ENCODE measurements around the gene PSMD11.

PSMD11 gene

GRCh38 chr17:32470405-32471167, 26.3 kb downstream of the PSMD11 start:
- no peak for DNase-seq

DNA sequence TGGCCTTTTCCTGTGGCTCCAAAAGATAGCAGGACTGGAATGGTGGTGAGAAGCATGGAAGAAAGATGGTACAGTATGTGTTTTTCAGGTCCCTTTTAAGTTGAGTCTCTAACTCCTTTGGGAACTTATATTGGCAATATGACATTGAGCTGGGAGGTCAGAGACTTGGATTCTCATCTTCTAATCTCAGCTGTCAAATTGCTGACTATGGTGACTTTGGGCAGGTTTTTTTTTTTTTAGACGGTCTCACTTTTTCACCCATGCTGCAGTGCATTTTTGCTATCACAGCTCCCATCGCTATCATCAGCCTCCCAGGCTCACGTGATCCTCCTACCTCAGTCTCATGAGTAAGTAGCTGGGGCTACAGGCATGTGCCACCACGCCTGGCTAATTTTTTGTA, 27.3 kb downstream of the PSMD11 start:
- no peak for DNase-seq

DNA sequence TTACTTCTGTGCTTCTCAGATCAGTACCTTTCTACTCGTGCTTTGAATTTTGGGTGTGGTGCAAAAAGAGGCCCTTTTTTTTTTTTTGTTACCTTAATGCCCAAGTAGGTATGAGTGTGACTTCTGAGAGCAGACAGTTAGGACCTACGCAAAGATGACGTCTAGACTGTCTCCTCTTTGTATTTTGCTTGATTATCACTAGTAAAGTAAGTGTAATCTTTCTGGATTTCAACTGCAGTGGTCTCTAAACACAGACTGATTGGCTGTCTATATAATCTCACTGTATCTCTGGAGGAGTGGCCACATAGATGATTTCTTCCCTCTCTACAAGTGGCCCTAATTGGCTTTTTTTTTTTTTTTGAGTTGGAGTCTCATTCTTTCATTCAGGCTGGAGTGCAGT, 30.9 kb downstream of the PSMD11 start:
- no peak for DNase-seq

- no peak for DNase-seq
Measured at GRCh38 chr17:32477220-32477619, 32.9 kb downstream of the PSMD11 start.

- DNase-seq, result no peak
Measured at GRCh38 chr17:32479074-32479617, 34.8 kb downstream of the PSMD11 start.

GRCh38 chr17:32481193-32481592, 36.9 kb downstream of the PSMD11 start:
- no peak for DNase-seq

GRCh38 chr17:32482568-32483320, 38.4 kb downstream of the PSMD11 start:
- DNase-seq, result no peak

DNA sequence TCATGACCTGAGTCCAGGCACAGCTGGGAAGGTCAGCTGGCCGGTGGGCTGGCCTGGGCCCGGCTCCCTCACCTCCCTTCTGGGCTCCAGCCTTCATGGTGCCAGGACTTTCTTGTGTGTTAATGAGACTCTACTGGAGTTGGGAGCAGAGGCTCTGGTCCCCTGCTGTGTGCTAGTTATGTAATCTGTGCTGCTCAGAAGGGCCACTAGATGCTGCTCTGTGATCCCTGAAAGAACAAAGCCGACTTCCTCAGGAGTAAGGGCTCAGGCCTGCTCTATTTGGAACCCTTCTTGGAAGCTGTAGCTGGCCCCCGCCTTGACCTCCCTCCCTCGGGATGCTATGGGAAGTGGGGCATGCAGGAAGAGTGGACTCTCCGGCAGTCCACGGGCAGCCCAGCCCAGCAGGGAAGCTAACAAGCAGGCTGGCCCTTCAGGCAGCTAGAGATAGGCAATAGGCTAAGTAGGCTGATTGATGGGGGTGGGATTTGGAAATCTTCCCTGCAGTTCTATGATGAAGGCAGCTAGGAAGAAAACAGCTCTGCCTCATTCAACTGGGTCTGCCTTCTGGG, 39.2 kb downstream of the PSMD11 start:
- peak; percentile 33 to 53 for DNase-seq

- DNase-seq, result no peak
Measured at GRCh38 chr17:32484041-32484461, 39.7 kb downstream of the PSMD11 start.

- DNase-seq, result no peak
Measured at GRCh38 chr17:32484628-32485027, 40.3 kb downstream of the PSMD11 start.

DNA sequence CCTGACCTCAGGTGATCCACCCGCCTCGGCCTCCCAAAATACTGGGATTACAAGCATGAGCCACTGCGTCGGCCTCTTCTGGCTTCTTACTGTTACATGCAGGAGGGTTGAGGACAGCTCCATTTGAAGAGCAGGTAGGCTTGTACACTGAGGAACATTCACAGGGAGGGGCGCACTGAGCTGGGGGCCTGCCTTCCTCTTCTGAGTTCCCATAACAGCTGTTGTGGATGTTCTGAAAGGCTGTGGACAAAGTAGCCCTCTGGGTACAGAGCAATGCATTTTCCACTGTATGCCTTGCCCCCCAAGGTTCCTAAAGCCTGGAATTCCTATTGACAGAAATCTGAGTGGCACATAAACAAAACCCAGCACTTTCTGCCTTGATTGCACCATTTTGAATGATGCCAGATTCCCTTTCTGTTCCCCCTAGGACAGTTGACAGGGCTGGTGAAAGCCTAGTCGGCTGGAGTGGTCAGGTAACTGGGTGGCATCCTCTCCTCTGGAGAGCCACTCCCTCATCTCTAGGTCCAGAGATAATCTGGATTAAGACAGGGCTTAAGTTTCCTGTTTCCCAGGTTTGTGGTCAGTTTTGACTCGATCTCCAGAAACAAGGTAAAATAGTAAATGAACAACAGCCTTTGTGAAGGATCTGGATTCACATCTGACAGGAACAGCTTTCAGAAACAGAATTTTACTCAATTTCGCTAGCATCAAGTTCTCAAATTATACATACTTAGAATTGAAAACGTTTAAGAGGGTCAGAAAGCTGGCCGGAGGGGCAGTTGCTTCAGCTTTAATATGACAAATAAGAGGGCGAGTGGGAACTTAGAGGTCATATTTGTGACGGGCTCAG, 41.2 kb downstream of the PSMD11 start:
- DNase-seq, result no peak

DNA sequence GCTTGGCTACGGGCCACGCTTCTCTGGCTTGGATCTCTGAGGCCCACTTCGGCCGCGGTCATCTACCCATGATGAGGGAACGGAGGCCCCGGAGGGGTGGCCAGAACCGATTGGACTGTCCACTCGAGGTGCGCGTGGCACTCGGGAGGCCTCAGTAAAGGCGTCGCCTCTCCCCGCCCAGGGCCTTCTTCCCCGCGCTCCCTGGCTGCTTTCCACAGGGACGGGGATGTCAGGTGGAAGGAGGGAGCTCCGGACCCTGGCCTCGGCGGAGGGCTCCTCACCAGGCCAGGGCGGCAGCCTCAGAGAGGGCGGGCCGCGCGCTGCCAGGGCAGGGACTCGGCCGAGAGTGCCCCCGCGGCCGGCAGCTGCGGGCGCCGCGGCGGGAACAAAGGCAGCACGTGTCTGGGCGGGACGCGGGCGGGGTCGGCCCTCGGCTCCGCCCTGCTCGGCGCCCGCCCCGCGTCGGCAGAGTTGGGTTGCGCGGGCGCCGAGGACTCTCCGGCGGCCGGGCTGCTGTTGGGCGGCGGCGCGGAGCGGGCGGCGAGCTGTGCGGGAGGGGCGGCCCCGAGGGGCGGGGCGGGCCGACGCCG, 41.9 kb downstream of the PSMD11 start:
- DNase-seq, result peak; percentile 78 to 84

DNA sequence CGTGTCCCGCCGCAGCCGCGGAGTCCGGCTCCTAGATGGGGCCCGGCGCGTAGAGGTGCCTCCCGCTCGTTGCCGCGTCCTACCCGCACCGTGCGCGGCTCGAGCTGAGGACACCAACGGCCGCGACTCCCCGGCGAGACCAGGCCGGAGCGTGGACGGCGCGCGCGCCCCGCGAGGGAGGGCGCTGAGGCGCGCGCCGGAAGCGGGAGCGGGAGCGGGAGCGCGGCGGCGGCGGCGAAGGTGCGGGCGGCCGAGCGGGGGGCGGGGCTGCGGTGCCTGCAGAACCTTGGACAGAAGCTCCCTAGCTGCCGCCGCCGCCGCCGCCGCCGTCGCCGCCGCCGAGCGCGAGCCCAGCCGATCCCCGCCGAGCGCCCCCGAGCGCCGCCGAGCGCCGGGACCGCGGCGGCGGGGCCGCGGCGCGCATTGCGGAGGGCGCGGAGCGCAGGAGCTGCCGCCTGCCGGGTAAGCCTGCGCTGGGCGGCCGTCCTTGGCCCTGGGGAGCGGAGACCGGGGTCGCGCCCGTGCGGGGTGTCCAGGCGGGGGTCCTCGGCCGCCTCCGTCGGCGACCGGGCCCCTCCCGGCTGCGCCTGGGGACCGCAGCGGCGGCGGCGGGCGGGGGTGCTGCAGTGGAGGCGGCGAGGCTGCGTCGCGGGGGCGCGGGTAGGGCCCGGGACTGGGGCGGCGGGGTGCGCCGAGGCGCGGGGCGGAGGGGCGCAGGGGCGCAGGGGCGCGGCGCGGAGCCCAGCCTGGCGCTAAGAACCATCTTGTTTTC, 42.6 kb downstream of the PSMD11 start, which contains the start of gene CDK5R1:
CDK5R1 (plus strand) TSS at position 293 of the 772 bp plus-strand sequence. CDS start 628 bp downstream, outside the sequence.
- DNase-seq, result peak; percentile 78 to 82

GRCh38 chr17:32487473-32488176, 43.3 kb downstream of the PSMD11 start:
- no peak for DNase-seq

GRCh38 chr17:32488177-32488542, 43.9 kb downstream of the PSMD11 start:
- DNase-seq, result no peak

DNA sequence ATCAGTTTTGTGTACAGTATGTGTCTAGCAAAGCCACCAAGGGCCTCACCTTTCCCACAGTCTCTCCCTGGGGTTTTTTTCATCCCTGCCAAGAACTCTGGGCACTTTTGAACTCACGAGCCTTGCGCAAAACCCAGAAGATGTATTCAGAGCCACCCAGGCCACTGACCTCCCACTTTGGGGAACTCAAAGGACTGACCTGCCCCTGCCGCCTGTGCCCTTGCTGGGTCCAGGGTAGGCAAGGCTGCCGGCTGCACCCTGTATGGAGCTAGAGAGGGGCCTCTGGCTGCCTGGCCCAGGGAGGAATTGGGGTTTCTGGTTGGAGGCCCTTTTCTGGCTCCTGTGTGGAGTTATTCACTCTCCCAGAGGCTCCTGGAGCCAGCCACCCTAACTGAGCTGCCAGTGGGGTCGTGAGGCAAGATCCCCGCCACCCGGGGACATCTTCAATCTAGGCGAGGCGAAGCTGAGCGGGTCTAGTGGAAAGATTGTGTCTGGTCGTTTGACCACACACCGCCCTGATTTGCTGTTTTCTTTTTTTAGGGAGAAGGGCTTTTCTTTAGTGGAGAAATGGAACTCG, 44.4 kb downstream of the PSMD11 start:
- DNase-seq, result no peak

DNA sequence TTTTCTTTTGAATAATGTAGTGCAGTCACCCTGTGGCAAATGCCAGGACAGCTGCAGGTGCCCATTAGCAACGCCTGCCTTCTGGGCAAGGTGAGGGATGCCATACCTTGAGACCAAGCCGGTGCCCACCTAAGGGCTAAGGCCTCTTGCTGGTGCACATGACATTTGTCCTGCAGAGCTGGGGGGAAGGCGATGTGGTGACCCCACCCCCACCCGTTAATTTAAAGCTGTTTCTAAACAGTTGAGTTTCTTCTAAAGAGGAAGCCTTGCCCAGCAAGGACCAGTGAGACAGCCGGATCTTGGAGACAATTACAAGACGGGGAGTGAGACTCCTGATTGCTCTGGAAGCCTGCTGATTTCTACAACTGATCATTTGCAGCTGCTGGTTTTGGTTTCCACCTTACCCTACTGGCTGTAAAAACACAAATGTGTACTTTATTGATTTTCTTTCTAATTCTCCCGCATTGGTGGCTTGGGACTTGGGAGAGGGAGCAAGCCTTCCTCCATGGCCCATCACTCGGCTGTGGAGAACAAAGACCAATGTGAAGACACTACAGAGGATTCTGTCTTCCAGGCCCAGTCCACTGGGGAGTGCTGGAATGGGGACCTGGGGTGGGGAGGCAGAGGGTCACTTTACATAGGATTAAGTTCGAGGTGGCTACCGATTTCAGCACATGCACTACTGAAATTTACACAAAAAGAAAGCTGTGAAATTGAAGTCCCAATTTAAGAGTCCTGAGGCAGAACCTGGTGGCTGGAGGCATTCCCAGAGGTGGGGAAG, 45.2 kb downstream of the PSMD11 start:
- no peak for DNase-seq

- DNase-seq, result no peak
Measured at GRCh38 chr17:32490101-32490482, 45.8 kb downstream of the PSMD11 start.

All from NCI-H1930 (cell line).